HG02588 (cell line): Measurements from ENCODE around the gene COQ8B.
A peak's percentile ranks its signal among the peaks of the same experiment; 100 is the strongest.

Source experiments
- ATAC-seq: cut with Tn5 transposase; IDR thresholded peaks from one replicate; pipeline ENCODE4 v1.9.1; 2021; ENCODE audit warnings: mild to moderate bottlenecking, moderate library complexity; ENCODE audit not compliant: unreplicated experiment

Gene COQ8B

DNA sequence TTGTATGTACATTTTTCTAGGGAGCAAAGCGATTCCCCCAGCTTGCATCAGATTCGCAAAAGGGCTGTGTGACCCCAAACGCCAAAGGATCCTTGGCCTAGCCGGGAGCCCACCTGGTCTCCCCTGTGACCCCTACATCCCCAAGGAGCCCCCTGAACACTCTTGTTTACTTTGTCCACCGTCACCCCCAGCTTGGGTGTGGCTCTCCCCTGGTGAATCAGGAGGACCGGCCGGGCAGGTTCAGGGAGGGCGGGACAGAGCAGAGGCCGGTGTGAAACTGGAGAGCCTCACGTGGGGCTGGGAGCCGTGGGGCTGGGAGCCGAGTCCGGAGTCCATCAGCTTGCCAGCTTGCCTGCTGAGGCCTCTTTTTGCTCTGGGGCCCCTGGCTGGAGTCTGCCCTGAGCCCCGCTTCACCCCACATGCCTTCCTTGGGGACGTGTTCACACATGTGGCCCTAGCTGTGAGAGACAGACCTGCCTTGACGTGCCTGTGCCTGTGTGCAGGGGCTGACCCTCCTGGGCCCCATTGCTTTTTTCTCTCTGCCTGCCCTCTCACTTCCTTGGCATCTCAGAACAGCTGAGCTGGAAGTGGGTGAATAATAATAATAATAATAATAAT, 2.2 kb upstream of the COQ8B start:
- ATAC-seq: no peak

DNA sequence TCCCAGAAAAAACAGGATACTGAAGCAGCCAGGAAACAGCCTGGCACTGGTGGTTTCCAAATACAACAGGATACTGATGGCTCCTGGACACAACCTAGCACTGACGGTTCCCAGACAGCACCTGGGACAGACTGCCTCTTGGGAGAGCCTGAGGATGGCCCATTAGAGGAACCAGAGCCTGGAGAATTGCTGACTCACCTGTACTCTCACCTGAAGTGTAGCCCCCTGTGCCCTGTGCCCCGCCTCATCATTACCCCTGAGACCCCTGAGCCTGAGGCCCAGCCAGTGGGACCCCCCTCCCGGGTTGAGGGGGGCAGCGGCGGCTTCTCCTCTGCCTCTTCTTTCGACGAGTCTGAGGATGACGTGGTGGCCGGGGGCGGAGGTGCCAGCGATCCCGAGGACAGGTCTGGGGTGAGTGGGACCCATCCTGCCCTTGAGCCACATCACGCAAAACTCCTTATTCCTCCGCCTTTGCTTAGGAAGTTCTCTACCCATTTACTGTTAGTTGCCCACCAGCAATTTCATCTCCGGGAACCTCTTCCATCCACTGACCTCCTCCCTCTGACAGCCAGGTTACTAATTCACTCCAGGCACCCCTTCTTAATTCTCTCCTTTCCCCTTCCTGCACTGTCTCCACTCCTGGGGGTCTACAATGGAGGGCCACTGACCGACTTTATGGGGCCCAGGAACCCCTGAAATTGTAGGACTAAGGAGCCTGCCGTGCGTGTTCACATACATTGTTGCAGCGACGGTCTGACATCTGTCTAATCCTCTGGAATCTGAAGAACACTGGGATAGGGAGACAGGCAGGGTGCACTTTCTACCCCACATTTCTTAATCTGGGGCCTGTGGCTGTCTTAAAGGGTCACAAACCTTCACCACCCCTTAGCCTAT, 1.4 kb upstream of the COQ8B start:
- no peak for ATAC-seq

DNA sequence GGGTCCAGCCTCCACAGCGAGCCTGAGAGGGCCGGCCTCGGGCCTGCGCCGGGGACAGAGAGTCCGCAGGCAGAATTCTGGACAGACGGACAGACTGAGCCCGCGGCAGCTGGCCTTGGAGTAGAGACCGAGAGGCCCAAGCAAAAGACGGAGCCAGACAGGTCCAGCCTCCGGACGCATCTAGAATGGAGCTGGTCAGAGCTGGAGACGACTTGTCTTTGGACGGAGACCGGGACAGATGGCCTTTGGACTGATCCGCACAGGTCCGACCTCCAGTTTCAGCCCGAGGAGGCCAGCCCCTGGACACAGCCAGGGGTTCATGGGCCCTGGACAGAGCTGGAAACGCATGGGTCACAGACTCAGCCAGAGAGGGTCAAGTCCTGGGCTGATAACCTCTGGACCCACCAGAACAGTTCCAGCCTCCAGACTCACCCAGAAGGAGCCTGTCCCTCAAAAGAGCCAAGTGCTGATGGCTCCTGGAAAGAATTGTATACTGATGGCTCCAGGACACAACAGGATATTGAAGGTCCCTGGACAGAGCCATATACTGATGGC, 716 bp upstream of the COQ8B start:
- ATAC-seq: no peak

DNA sequence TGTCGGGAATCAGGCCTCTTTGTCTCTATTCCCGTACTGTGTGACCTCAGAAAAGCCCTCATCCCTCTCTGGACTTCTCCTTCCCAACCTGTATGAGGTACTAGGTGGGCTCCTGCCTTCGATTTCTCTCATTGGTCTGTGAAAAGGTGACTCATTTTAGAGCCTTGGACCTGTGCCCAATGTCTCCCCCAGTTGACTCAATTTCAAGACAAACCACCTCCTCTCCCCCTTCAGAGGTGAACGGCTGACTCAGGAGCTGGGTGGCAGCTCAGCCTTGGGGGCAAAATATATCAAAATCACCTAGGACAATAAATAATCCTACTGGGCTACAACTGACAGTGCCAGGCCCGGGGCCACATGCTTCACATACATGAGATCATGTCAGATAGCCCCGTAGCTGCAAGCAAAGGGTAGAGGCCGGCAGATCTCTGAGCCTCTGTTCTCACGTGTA, 630 bp downstream of the COQ8B start:
- ATAC-seq: no peak

DNA sequence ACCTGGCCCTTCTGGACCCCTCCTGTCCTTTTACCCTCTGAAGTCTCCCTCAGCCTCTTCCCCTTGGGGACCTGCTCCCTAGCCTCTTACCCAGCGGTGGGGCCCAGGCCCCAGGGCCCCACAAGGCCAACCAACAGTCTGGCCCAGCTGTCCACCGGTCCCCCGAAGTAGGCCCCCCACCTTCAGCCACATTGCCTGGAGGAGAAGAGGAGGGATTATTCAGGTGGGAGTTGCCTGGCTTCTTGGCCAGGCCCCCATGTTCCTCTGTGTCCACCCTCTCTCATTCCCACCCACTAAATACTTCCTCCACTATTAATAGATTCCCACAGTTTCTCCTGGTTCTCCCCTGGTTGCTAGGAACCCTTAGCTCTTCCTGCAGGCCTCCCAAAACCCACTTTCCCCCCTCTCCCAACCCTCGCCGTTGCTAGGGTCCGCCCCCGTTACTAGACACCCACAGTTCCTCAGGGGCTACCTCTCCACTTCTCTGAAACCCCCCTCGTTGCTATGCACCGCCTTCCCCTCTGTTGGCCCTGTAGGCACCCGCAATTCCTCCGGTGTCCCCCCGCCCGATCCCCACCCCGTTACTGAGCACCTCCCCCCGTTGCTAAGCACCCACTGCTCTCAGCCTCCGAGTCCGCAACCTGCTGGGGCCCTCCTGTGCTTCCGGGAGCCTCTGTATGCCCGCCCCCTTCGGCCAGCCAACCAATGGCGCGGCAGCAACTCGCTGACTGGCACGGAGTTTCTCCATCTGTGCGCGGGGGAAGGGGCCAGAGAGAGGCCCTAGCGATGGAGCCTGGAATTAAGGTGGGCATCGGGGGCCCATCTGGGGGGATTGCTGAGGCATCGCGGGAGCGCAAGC, 2.0 kb downstream of the COQ8B start:
- peak; percentile 47 for ATAC-seq

DNA sequence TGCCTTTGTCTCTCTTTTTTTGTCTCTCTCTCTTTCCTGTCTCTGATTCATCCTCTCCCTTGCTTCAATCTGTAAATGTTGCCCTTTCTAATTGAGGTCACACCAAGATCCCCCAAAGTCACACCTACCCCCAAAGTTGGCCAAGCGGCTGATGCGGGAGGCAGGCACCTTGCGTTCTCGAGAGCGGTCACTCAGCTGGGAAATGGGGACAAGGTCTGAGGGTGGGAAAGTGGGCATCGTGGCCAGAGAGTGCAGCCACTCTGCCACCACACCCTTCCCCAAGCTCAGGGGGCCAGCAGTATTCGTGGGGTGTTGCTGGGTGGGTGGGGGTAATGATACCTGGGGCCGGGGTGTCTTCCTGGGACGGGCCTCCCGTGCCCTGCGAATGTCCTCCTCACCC, 2.7 kb downstream of the COQ8B start:
- no peak for ATAC-seq

DNA sequence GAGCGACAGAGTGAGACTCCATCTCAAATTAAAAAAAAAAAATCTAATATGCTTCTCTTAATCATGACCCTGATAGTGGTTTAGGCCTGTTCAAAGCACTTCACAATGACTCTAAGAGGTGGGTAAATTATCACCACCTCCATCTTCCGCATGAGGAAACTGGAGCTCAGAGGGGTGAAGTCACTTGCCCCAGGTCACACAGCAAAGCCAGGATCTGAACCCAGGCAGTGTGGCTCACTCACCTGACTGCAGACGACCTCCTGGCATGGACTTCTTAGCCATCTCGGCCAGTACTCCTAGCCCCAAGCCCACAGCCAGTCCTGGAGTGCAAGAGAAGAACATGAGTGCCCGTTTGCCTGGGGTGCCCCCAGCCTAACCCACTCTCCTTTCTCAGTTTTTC, 6.9 kb downstream of the COQ8B start:
- ATAC-seq: no peak

DNA sequence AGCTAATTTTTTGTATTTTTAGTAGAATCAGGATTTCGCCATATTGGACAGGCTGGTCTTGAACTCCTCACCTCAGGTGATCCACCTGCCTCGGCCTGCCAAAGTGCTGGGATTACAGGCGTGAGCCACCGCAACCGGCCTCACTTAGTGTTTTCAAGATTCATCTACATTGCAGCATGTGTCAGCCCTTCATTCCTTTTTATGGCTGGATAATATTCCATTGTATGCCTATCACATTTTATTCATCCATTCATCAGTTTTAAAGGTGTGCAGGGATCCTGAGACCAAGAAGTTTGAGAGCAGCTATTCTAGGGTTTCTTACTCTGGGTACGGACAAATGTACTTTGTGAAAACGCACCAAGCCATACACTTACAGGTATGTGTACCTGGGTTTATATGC, 9.1 kb downstream of the COQ8B start:
- no peak for ATAC-seq

DNA sequence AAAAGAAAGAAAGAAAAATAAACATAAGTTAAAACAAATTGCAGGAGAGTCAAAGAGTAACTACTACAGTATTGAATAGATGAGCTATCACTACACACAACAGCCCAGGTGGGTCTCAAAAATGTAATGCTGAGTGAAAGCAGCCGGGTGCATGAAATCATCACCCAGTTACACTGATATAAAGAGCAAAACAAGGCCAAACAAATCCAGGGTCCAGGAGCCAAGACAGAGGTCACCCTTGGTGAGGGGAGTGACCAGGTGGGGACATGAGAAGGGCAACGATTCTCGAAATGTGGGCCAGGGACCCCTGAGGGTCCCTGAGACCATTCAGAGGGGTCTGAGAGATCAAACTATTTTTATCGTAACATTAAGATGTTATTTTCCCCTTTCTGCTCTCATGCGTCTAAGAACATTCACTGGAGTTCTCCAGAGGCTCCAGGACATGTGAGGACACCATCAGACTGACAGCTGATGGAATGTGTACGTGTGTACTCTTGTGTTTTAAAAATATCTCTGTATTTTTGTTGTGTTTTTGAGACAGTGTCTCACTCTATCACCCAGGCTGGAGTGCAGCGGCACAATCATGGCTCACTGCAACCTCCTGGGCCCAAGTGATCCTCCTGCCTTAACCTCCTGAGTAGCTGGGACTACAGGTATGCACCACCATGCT, 10.6 kb downstream of the COQ8B start:
- ATAC-seq: no peak

DNA sequence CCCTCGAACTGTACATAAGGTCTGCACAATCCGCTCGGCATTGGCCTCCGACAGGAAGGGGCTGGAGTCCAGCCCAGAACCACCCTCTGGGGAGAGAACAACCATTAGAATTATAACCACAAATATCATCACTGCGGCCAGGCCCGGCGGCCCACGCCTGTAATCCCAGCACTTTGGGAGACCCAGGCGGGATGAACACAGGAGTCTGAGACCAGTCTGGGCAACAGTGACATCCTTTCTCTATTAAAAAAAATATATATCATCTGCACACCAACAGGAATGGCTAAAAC, 11.4 kb downstream of the COQ8B start:
- no peak for ATAC-seq

DNA sequence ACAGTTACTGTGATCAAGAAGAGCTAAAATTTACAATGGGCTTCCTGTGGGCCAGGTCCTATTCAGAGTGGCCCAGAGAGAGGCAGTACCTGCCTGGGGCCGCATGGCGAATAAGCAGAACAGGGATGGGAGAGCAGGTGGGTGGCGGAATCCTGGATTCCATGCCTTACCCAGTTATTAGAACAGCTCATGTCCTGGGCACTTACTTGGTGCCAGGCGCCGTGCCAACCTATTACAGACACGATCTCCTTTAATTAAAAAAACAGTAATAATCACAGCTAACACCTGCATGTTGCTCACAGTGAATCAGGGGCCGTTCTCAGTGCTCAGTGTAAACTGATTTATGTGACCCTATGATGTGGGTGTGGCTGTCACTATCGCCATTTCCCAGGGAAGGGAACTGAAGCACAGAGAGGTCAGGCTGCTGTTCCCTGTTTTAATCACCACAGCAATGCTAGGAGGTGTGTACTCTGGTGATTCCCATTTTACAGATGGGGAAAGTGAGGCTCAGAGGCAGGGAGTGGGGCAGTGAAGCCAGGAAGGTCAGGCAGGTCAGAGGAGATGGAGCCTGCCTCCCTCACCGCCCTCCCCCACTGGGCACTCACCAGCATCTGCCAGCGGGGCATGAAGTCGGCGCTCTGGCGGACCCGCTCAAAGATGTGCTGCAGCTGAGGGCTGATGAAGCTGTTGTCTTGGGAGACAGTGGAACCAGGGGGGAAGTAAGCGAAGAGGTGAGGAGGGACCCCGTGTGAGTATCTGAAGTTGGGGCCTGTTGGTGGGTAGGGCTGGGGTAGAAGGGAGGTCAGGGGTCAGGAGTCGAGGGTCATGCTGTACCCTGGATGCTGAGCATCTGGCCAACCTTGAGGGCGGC, 12.0 kb downstream of the COQ8B start:
- no peak for ATAC-seq

DNA sequence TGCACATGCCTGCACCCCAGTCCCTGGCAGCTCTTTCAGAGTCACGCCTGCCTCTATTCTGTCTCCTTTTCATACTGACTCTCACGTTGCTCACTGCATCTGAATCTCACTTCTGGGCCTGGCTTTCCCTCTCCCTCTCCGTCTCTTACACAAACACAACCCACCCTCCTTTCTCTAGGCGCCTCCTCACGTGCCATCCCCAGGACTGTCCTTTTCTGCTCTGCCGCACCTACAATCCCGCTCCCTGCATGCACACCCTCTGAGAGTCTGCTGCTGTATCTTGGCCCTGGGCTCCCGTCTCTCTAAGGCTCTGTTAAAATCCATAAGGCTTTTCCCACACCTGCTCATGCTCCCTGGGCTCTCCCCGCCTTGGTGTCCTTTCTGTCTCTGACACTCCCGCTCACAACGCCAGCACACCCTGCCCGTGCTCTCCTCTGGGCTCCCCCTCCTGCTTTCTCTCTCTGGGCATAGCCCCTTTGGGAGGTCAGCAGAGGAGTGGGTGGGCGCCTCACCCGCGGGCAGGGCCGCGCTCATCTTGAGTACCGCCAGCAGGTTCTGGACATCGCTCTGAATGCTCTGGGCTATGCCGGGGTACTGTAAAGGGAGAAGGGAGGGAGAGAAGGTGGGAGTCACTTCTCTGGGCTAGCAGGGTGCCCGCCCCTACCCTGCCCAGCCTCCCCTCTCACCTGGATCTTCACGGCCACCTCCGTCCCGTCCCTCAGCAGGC, 13.5 kb downstream of the COQ8B start:
- ATAC-seq: no peak

DNA sequence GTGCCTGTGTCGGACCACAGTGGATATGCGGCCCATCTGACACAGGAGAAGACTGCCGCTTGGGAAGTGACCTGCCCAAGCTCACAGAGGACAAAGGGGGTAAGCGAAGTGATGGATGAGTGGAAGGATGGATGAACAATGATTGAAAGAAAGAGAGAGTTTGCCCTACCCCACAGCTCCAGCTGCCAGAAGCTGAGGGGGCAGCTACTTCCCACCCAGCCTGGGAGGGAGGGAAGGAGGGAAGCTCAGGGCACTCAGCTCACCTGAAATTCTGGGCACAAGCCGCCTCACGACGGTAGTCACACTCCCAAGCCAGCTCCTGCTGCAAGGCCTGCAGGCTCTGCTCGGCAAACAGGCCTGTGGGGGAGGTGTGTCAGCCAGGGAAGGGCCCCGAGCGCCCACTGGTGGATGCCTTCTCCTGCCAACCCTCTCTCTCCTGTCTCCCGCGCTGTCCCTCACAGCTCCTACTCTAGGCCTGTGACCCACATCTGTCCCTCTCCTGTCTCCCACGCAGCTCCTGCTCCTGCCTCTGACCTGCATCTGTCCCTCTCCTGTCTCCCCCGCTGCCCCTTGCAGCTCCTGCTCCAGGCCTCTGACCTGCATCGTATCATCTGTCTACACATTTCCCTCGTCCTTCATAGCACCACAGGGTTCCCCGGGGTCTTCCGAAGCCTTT, 14.2 kb downstream of the COQ8B start:
- ATAC-seq: no peak

DNA sequence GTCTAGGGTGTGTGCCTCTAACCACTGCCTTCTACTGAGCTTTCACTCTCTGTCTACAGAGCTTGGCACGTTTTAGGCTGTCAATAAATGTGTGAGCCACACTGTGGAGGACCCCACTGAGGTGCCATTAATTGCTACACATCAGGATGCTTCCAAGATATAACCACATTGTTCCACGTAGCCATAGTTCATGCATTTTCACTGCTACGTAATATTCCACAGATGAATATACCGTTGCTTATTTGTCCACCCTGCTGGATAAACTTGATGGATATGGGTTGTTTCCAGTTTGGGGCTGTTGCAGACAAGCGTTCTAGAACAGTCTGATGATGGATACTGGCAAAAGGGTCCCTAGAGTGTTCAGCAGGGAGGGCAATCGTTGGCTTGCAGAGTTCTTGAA, 14.9 kb downstream of the COQ8B start:
- no peak for ATAC-seq

DNA sequence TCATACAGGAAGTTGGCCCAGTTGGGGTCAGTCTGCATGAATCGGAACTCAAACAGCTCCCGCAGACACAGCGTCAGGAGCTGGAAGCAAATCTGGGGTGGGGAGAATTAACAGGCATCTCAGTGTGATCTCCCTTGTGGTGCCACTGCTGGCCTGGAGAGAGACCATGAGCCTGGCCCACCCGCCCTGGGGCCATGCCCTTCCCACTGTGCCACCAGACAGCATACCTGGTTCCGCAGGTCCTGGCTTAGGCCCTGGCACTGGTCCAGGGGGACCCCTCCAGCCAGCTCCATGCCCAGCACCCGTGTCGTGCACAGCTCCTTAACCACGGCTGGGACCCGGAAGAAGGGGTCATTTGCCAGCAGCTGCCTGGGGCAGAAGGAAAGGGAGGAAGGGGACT, 16.6 kb downstream of the COQ8B start:
- ATAC-seq: no peak

DNA sequence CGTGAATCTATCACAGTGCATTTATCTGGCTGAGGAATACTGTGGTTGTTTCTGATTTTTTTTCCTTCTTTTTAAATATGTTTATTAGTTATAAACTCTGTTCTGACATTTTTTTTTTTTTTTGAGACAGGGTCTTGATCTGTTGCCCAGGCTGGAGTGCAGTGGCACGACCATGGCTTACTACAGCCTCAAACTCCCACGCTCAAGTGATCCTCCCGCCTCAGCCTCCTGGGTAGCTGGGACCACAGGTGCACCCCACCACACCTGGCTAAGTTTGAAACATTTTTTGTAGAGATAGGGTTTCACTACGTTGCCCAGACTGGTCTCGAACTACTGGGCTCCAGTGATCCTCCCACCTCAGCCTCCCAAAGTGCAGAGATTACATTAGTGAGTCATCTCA, 19.7 kb downstream of the COQ8B start:
- ATAC-seq: no peak

DNA sequence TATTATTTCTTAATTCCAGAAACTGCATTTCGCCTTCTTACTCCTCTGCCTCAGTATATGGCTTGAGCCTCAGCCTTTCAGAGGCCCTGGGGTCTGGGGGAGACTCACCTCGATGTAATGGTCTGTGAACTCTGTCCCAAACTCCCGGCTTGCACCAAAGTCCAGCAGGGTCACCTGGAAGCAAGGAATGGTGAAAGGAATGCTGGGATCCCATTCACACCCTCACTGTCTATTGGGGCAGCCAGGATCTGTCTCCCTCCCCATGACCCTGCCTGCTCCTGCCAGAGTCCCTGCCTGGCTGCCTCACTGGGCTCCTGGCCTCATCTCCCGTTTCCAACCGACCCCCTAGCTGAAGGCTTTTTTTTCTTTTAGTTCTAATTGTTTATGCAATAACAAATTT, 20.8 kb downstream of the COQ8B start:
- no peak for ATAC-seq

DNA sequence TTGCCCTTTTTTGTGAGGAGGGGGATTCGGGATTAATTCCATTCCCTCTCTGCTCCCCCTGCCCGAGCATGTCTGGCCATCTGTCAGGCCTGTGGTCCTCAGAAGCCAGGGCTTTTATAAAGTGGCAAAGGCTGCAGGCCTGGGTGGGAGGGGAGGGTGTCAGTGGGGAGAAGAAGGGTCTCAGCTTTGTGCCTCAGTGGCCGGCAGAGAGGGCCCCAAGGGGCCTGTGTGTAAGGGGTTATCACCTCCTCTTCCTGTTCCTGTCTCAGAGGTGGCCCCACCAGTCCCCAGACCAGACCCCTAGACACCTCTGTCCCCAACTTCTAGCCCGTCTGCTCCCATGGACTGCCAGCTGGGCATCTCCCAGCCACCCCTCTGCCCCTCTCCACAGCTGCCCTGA, 22.8 kb downstream of the COQ8B start:
- ATAC-seq: no peak
